ENCODE data around the gene RPL28. TPM values are rescaled to one million over a fixed set of nuclear protein-coding genes. Genes with fewer than 3 reads are reported as not detected.

Gene RPL28
- total and polyA plus RNA-seq, 2 experiments from 2014 or later = 530 to 875 TPM

DNA sequence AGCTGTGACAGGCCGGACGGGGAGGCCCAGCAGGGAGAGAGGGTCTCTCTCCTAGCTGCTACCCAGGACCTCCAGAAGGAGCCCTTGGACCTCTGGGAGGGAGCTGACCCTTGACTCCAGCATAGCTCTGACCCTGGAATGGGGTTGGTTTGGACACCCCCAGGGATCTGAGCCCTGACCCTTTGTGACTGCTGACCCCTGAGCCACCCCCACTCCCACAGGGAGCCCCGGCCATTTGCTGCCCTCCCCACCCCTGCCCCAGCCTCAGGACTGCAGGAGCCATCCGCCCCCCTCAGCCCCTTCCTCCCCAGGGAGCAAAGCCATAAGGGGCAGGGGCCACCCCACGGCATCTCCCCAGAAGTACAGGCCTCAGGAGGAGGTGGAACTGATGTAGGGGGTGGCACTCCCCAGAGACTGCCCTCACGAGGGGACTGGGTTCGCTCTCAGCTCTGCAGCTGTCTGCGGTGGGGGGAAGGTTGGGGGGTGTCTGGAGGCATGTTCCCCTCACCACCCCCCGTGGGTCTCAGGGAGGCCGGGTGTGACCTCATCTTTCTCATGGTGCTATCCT lies 38.2 kb upstream of the RPL28 start:
- Histone ChIP-seq H3K9me3 (ENCODE audit: low read depth) (no peaks in the 10 kb centered on the region), H3K4me3 (no peak overlapping the region), H3K4me2 (ENCODE audit: unreplicated experiment) (no peak overlapping the region), H3K79me2 (ENCODE audit: insufficient read depth) (no peaks in the 10 kb centered on the region), H3K27ac (no peak overlapping the region), H3K9ac (no peak overlapping the region), H3F3A (ENCODE audit: insufficient read depth) (no peaks in the 10 kb centered on the region), H3K9me2 (ENCODE audit: insufficient read depth) (no peaks in the 10 kb centered on the region), H3K36me3 (ENCODE audit: low read depth) (no peaks in the 10 kb centered on the region), H2AFZ (no peak overlapping the region), H3K27me3 (replicated peaks; ENCODE audit: insufficient read depth) (peaks cover 10% of the 10 kb centered on the region), H3K4me1 (ENCODE audit: insufficient read depth) (no peaks in the 10 kb centered on the region), H4K20me1 (ENCODE audit: insufficient read depth) (no peaks in the 10 kb centered on the region)
- in situ Hi-C loops (cut with MboI) = no loop called here
- DNase-seq = no peak
- TF ChIP-seq EZH2phosphoT487 (IDR thresholded peaks at IDR 0.05; ENCODE audit: insufficient read depth, low read depth) (no peak), EZH2 (IDR thresholded peaks at IDR 0.05; ENCODE audit: insufficient read depth, poor library complexity, severe bottlenecking) (no peak)
- WGBS, 2 experiments (ENCODE audit: low coverage in 1 of 2, low lambda C conversion rate in 2 of 2, missing lambda C conversion rate in 2 of 2) = 75 to 78% methylated on average over 7 to 10 of the region's 10 CpGs

DNA sequence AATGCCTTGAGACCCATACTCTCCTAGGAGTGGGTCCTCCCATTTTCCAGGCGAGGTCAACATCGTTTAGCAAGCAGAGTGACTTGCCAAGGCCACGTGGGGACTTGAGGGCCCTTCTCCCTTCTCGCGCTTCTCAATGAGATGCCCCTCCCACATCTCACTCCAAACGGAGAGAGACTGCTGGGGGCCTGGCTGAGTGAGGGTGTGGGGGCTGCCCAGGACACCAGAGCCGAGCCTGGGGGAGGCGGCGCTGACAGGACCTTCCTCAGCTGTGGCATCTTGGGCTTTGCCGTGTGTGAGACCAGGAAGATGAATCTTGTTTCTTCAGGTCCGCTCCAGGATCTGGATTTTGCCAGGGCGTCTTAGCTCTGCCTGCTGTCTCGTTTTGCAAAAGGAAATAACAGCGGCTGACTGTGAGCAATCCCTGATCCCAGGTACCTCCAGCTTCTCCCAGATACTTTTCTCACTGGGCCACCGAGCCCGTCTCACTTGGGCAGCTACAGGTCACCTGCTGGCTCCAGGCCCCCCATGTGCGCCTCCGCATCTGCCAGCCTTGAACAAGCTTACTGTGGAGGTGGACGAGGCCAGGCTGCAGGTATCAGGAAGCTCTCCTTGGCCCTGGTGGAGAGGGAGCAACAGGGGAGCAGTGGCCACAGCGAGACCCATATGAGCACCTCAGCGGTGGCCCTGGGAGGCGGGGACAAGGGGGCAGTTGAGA lies 37.3 kb upstream of the RPL28 start:
- Histone ChIP-seq H3K27ac (no peak overlapping the region), H3K27me3 (replicated peaks; ENCODE audit: insufficient read depth) (peaks cover 20% of the 10 kb centered on the region), H3K9ac (no peak overlapping the region), H2AFZ (no peak overlapping the region), H3K9me2 (ENCODE audit: insufficient read depth) (no peaks in the 10 kb centered on the region), H3K9me3 (ENCODE audit: low read depth) (no peaks in the 10 kb centered on the region), H4K20me1 (ENCODE audit: insufficient read depth) (no peaks in the 10 kb centered on the region), H3K79me2 (ENCODE audit: insufficient read depth) (no peaks in the 10 kb centered on the region), H3F3A (ENCODE audit: insufficient read depth) (no peaks in the 10 kb centered on the region), H3K4me3 (no peak overlapping the region), H3K4me2 (ENCODE audit: unreplicated experiment) (no peak overlapping the region), H3K36me3 (ENCODE audit: low read depth) (no peaks in the 10 kb centered on the region), H3K4me1 (ENCODE audit: insufficient read depth) (no peaks in the 10 kb centered on the region)
- DNase-seq = no peak
- TF ChIP-seq EZH2phosphoT487 (IDR thresholded peaks at IDR 0.05; ENCODE audit: insufficient read depth, low read depth) (no peak), EZH2 (IDR thresholded peaks at IDR 0.05; ENCODE audit: insufficient read depth, poor library complexity, severe bottlenecking) (no peak)
- 68 to 72% methylated on average over 21 to 22 of the region's 22 CpGs for WGBS, 2 experiments (ENCODE audit: low coverage in 1 of 2, low lambda C conversion rate in 2 of 2, missing lambda C conversion rate in 2 of 2)
- in situ Hi-C loops (cut with MboI) = no loop called here

DNA sequence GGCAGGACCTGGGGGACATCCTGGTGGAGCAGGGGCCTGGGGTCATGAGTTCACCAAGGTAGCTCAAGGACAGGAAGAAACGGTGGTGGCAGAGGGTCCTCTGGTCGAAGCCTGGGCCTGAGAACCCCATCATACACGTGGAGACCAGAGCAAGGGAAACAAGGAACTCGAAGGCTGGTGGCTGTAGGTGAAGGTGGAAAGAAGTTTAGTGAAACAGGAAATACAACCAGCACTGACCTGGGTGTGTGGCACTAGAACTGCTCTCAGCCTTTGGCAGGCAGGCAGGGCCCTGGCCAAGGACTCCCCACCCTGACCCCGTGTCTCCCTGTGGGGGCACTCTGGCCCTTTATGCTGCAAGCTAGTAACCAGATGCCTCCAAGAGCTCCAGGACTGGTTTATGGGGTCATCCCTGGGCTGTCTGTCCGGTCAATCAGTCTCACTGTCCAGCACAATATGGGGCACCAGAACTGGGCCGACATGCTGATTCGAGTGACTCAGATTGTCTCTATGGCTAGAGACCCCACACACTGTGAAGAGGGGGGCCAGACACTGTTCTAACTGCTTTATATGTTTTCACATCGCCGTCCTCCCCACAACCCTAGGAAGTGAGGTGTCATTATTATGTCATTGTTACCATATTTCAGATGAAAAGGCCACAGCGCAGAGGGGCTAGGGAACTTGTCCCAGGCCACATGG lies 35.0 kb upstream of the RPL28 start:
- in situ Hi-C loops (cut with MboI) = no loop called here
- H4K20me1 ChIP-seq (ENCODE audit: insufficient read depth) = no peaks in the 10 kb centered on the region

DNA sequence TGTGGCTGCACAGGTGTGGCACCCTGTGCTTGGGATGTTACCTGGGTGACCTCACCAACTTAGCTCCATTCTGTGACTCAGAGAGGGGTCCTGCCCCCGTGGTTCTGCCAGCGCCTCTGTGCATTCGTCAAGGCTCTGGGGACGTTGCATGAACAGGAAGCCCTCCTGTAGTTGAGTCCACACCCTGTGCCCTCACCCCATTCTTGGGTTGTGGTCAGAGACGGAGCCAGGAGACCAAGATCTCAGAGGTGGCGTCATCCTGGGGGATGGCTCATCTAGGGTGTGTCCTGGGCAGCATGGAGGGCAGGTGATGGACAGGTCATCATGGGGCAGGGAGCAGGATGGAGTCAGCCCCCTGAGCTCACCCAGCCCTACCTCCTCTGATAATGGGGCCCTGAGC lies 33.7 kb upstream of the RPL28 start:
- Histone ChIP-seq H3K79me2 (ENCODE audit: insufficient read depth) (no peaks in the 10 kb centered on the region), H3F3A (ENCODE audit: insufficient read depth) (no peaks in the 10 kb centered on the region), H3K9ac (no peak overlapping the region), H3K27me3 (replicated peaks; ENCODE audit: insufficient read depth) (peaks cover 40% of the 10 kb centered on the region), H3K9me2 (ENCODE audit: insufficient read depth) (no peaks in the 10 kb centered on the region), H3K4me1 (ENCODE audit: insufficient read depth) (no peaks in the 10 kb centered on the region), H3K27ac (no peak overlapping the region), H3K9me3 (ENCODE audit: low read depth) (no peaks in the 10 kb centered on the region), H3K4me3 (no peak overlapping the region), H2AFZ (no peak overlapping the region), H3K36me3 (ENCODE audit: low read depth) (no peaks in the 10 kb centered on the region), H4K20me1 (ENCODE audit: insufficient read depth) (no peaks in the 10 kb centered on the region), H3K4me2 (ENCODE audit: unreplicated experiment) (no peak overlapping the region)
- DNase-seq = no peak
- in situ Hi-C loops (cut with MboI) = no loop called here
- TF ChIP-seq EZH2 (IDR thresholded peaks at IDR 0.05; ENCODE audit: insufficient read depth, poor library complexity, severe bottlenecking) (no peak), EZH2phosphoT487 (IDR thresholded peaks at IDR 0.05; ENCODE audit: insufficient read depth, low read depth) (no peak)
- WGBS, 2 experiments (ENCODE audit: low coverage in 1 of 2, low lambda C conversion rate in 2 of 2, missing lambda C conversion rate in 2 of 2) = 70 to 73% methylated on average over 6 of the region's 6 CpGs

More for the DNA sequence above, 35.0 kb upstream of the RPL28 start:
- Histone ChIP-seq H2AFZ (no peak overlapping the region), H3K9ac (no peak overlapping the region), H3K79me2 (ENCODE audit: insufficient read depth) (no peaks in the 10 kb centered on the region), H3K9me3 (ENCODE audit: low read depth) (no peaks in the 10 kb centered on the region), H3K4me3 (no peak overlapping the region), H3K36me3 (ENCODE audit: low read depth) (no peaks in the 10 kb centered on the region), H3K27ac (no peak overlapping the region), H3K4me2 (ENCODE audit: unreplicated experiment) (no peak overlapping the region), H3K9me2 (ENCODE audit: insufficient read depth) (no peaks in the 10 kb centered on the region), H3K4me1 (ENCODE audit: insufficient read depth) (no peaks in the 10 kb centered on the region), H3F3A (ENCODE audit: insufficient read depth) (no peaks in the 10 kb centered on the region), H3K27me3 (replicated peaks; ENCODE audit: insufficient read depth) (peaks cover 31% of the 10 kb centered on the region)
- WGBS, 2 experiments (ENCODE audit: low coverage in 1 of 2, low lambda C conversion rate in 2 of 2, missing lambda C conversion rate in 2 of 2) = 66 to 71% methylated on average over 11 of the region's 11 CpGs
- no peak for TF ChIP-seq EZH2 (IDR thresholded peaks at IDR 0.05; ENCODE audit: insufficient read depth, poor library complexity, severe bottlenecking)
- no peak for TF ChIP-seq EZH2phosphoT487 (IDR thresholded peaks at IDR 0.05; ENCODE audit: insufficient read depth, low read depth)
- no peak for DNase-seq
